Ishikawa (cell line): ENCODE results near the gene WAS.

ENCODE experiments used
- CEBPB ChIP-seq: IDR thresholded peaks from 2 replicates; pipeline ENCODE4 v1.6.1; 2012
- CREB1 ChIP-seq: IDR thresholded peaks from 2 replicates; pipeline ENCODE4 v1.6.1; 2012; ENCODE audit warnings: low read depth
- EGR1 ChIP-seq: IDR thresholded peaks from 2 replicates; pipeline ENCODE4 v1.6.1; 2012
- EP300 ChIP-seq: IDR thresholded peaks from 2 replicates; pipeline ENCODE4 v1.6.1; 2012; ENCODE audit warnings: borderline replicate concordance
- FOXM1 ChIP-seq: IDR thresholded peaks from 2 replicates; pipeline ENCODE4 v1.6.1; 2012; ENCODE audit warnings: low read depth, borderline replicate concordance
- NFIC ChIP-seq: IDR thresholded peaks from 2 replicates; pipeline ENCODE4 v1.6.1; 2012
- RAD21 ChIP-seq: IDR thresholded peaks from 2 replicates; pipeline ENCODE4 v1.6.1; 2012; ENCODE audit warnings: low read depth
- TAF1 ChIP-seq: IDR thresholded peaks from 2 replicates; pipeline ENCODE4 v1.6.1; 2012; ENCODE audit warnings: low read depth, mild to moderate bottlenecking
- TCF12 ChIP-seq: IDR thresholded peaks from 2 replicates; pipeline ENCODE4 v1.6.1; 2012; ENCODE audit warnings: low read depth
- TEAD4 ChIP-seq: IDR thresholded peaks from 2 replicates; pipeline ENCODE4 v1.6.1; 2012
- YY1 ChIP-seq: IDR thresholded peaks from 2 replicates; pipeline ENCODE4 v1.6.1; 2012; ENCODE audit warnings: low read depth
- ZBTB7A ChIP-seq: IDR thresholded peaks from 2 replicates; pipeline ENCODE4 v1.6.1; 2012; ENCODE audit warnings: low read depth
- TF ChIP-seq, protein P1 (sequence below): IDR thresholded peaks from 2 replicates; pipeline ENCODE4 v1.6.1; 2012; ENCODE audit warnings: low read depth, mild to moderate bottlenecking
- TF ChIP-seq, protein P2 (sequence below): IDR thresholded peaks from 2 replicates; pipeline ENCODE4 v1.6.1; 2012
- TF ChIP-seq, protein P3 (sequence below): IDR thresholded peaks from 2 replicates; pipeline ENCODE4 v1.6.1; 2012

Gene WAS

DNA sequence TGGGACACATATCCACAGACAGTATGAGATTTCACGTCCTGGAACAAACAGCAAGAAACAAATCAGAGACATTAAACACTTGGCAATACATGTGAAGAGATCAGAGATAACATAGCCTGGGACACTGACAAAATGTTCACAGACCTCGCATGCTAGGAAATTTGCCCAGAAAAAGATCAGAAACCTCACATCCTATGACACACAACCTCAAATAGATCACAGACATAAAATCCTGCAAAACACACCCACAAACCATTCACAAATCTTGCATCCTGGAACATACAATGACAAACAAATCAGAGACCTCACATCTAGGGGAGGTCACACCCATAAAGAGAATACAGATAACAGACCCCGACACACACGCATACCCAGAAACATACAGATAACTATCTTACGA, 31.0 kb downstream of the WAS start:
- TF ChIP-seq, protein P1, sequence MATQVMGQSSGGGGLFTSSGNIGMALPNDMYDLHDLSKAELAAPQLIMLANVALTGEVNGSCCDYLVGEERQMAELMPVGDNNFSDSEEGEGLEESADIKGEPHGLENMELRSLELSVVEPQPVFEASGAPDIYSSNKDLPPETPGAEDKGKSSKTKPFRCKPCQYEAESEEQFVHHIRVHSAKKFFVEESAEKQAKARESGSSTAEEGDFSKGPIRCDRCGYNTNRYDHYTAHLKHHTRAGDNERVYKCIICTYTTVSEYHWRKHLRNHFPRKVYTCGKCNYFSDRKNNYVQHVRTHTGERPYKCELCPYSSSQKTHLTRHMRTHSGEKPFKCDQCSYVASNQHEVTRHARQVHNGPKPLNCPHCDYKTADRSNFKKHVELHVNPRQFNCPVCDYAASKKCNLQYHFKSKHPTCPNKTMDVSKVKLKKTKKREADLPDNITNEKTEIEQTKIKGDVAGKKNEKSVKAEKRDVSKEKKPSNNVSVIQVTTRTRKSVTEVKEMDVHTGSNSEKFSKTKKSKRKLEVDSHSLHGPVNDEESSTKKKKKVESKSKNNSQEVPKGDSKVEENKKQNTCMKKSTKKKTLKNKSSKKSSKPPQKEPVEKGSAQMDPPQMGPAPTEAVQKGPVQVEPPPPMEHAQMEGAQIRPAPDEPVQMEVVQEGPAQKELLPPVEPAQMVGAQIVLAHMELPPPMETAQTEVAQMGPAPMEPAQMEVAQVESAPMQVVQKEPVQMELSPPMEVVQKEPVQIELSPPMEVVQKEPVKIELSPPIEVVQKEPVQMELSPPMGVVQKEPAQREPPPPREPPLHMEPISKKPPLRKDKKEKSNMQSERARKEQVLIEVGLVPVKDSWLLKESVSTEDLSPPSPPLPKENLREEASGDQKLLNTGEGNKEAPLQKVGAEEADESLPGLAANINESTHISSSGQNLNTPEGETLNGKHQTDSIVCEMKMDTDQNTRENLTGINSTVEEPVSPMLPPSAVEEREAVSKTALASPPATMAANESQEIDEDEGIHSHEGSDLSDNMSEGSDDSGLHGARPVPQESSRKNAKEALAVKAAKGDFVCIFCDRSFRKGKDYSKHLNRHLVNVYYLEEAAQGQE: no peak
- TF ChIP-seq TCF12: no peak
- TF ChIP-seq EGR1: no peak
- no peak for TF ChIP-seq TAF1
- TF ChIP-seq FOXM1: no peak
- no peak for TF ChIP-seq CEBPB
- TF ChIP-seq TEAD4: no peak
- no peak for TF ChIP-seq YY1
- no peak for TF ChIP-seq NFIC
- TF ChIP-seq, protein P2, sequence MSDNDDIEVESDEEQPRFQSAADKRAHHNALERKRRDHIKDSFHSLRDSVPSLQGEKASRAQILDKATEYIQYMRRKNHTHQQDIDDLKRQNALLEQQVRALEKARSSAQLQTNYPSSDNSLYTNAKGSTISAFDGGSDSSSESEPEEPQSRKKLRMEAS: no peak
- TF ChIP-seq ZBTB7A: no peak
- TF ChIP-seq CREB1: no peak
- TF ChIP-seq, protein P3, sequence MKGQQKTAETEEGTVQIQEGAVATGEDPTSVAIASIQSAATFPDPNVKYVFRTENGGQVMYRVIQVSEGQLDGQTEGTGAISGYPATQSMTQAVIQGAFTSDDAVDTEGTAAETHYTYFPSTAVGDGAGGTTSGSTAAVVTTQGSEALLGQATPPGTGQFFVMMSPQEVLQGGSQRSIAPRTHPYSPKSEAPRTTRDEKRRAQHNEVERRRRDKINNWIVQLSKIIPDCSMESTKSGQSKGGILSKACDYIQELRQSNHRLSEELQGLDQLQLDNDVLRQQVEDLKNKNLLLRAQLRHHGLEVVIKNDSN: no peak
- TF ChIP-seq EP300: no peak
- no peak for TF ChIP-seq RAD21

DNA sequence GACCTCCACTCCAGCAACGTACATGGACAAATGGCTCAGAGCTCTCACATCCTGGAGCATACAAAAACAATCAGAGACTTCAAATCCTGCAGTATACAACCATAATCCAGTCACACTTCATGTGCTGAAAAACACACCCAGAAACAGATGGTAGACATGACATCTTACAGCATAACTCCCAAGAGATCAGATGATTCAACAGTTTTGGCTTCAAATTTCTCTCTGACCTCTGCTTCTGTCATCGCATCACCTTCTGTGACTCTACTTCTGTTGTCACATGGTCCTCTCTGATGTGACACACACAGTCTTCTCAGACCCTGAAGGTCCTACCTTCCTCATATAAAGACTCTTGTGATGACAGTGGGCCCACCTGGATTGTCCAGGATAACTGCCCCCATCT, 31.5 kb downstream of the WAS start:
- TF ChIP-seq YY1 (no peak), NFIC (no peak), RAD21 (no peak)

DNA sequence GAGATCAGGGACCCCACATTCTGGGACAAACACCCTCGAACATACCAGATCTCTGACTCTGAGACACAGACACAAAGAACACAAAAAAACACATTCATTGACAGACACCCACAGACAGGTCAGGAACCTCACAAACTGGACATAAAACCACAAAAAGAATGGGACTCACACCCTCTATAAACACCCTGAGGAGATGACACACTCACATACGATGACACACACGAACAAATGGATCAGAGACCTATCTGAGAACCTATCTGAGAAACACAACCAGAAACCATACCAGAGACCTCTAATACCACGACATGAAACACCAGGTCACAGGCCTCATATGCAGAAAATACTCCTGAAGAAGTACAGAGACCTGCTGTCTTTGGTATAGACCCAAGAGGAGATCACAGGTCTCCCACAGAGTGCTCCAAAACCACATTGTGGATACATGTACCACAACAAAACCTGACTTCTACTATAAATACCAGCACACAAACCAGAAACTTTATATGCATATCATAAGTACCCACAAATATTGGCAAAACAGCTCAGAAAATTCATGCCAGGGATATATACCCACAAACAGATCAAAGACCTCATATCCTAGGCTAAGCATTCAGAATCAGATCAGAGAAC, 32.4 kb downstream of the WAS start:
- no peak for TF ChIP-seq ZBTB7A
- no peak for TF ChIP-seq TCF12
- TF ChIP-seq YY1: no peak
- TF ChIP-seq TEAD4: no peak
- no peak for TF ChIP-seq TAF1
- no peak for TF ChIP-seq RAD21
- TF ChIP-seq CEBPB: no peak
- TF ChIP-seq NFIC: no peak
- TF ChIP-seq EGR1: no peak
- TF ChIP-seq, protein P1: no peak
- TF ChIP-seq, protein P3: no peak
- TF ChIP-seq FOXM1: no peak

DNA sequence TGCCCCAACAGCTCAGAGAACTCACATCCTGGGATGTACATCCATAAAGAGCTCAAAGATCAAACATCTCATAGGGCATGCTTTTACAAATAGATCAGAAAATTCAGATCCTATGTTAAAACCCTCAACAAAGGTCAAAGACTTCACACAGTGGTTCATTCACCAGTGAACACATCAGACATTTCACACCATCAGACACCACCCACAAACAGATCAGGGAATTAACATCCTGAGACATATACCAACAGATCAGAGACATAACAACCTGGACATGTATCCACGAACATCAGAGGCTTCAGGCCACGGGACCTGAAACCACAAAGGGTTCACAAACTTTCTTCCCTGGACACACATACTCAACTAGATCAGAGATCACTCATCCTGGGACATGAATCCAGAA, 36.4 kb downstream of the WAS start:
- TF ChIP-seq TCF12 (no peak), EP300 (no peak), YY1 (no peak), ZBTB7A (no peak), NFIC (no peak), RAD21 (no peak), EGR1 (no peak), CEBPB (no peak), FOXM1 (no peak), TAF1 (no peak), CREB1 (no peak), TEAD4 (no peak)
- TF ChIP-seq, protein P1: no peak
- TF ChIP-seq, protein P3: no peak
- TF ChIP-seq, protein P2: no peak
